ENCODE measurements around the gene HSD17B10.

DNA sequence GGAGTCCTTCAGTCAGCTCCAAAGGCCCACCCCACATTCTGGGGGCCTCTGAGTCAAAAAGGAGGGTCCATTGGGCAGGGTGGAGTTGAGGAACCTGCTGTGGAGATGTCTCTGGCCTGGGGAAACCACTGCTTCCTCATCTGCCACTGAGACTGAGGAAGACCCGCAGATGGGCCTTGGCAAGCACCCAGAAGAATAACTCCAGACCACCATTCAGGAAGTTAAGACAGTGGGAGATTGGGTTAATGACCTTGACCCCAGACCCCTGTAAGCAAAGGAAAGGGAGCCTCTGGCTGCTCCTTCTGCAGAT lies 8.1 kb upstream of the HSD17B10 start:
- TF ChIP-seq EZH2 (IDR thresholded peaks at IDR 0.05; ENCODE audit: borderline replicate concordance) (no peak), EZH2phosphoT487 (IDR thresholded peaks at IDR 0.05; ENCODE audit: low read depth, severe bottlenecking, unreplicated experiment) (no peak)
- TF ChIP-seq, protein P1, sequence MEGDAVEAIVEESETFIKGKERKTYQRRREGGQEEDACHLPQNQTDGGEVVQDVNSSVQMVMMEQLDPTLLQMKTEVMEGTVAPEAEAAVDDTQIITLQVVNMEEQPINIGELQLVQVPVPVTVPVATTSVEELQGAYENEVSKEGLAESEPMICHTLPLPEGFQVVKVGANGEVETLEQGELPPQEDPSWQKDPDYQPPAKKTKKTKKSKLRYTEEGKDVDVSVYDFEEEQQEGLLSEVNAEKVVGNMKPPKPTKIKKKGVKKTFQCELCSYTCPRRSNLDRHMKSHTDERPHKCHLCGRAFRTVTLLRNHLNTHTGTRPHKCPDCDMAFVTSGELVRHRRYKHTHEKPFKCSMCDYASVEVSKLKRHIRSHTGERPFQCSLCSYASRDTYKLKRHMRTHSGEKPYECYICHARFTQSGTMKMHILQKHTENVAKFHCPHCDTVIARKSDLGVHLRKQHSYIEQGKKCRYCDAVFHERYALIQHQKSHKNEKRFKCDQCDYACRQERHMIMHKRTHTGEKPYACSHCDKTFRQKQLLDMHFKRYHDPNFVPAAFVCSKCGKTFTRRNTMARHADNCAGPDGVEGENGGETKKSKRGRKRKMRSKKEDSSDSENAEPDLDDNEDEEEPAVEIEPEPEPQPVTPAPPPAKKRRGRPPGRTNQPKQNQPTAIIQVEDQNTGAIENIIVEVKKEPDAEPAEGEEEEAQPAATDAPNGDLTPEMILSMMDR (IDR thresholded peaks at IDR 0.05; ENCODE audit: poor library complexity) = no peak
